Progenitor cell of endocrine pancreas (in vitro differentiated cells): Measurements from ENCODE around the gene IYD. TPM values are rescaled to one million over a fixed set of nuclear protein-coding genes. Genes with fewer than 3 reads are reported as not detected.

ENCODE experiments used
- DNase-seq: peaks from one replicate; pipeline ENCODE4 v3.0.0; 2021; ENCODE audit warnings: low spot score; ENCODE audit not compliant: unreplicated experiment
- H3K27ac Mint-ChIP-seq: 2 replicates; pipeline ENCODE4 v1.8.0; 2021; ENCODE audit warnings: mild to moderate bottlenecking, moderate library complexity, mixed read lengths
- H3K27me3 Mint-ChIP-seq: 2 replicates; pipeline ENCODE4 v1.8.0; 2021; ENCODE audit warnings: mixed read lengths
- H3K36me3 Mint-ChIP-seq: 2 replicates; pipeline ENCODE4 v1.8.0; 2022; ENCODE audit warnings: mixed read lengths; ENCODE audit not compliant: insufficient read depth
- H3K4me1 Mint-ChIP-seq: 2 replicates; pipeline ENCODE4 v1.8.0; 2021; ENCODE audit warnings: low read depth, mixed read lengths
- H3K4me3 Mint-ChIP-seq: 2 replicates; pipeline ENCODE4 v1.8.0; 2021; ENCODE audit warnings: low read depth, mild to moderate bottlenecking, moderate library complexity, mixed read lengths
- H3K9me3 Mint-ChIP-seq: 2 replicates; pipeline ENCODE4 v1.8.0; 2021; ENCODE audit warnings: low read depth, mixed read lengths
- total RNA-seq: library from RNA; stranded (reverse); gene quantifications from 2 replicates; pipeline ENCODE4 v1.2.1, GENCODE V29; 2021
- TF ChIP-seq, protein P1 (sequence below): fragments of 200-600 bp; sonication (generic); IDR thresholded peaks from one replicate; pipeline ENCODE4 v1.5.0; 2021; ENCODE audit warnings: antibody characterized with exemption, mild to moderate bottlenecking; ENCODE audit not compliant: unreplicated experiment

Gene IYD
- total RNA-seq, 1 donor from 2014 or later, result 0.22 TPM

GRCh38 chr6:150332939-150333584 lies 35.8 kb upstream of the IYD start:
- Mint-ChIP-seq H3K27me3 (peaks cover 6% of the 10 kb centered on the region), H3K4me1 (no peaks in the 10 kb centered on the region), H3K36me3 (no peaks in the 10 kb centered on the region), H3K4me3 (no peak overlapping the region), H3K27ac (no peak overlapping the region), H3K9me3 (peaks cover 5% of the 10 kb centered on the region)
- TF ChIP-seq, protein P1, sequence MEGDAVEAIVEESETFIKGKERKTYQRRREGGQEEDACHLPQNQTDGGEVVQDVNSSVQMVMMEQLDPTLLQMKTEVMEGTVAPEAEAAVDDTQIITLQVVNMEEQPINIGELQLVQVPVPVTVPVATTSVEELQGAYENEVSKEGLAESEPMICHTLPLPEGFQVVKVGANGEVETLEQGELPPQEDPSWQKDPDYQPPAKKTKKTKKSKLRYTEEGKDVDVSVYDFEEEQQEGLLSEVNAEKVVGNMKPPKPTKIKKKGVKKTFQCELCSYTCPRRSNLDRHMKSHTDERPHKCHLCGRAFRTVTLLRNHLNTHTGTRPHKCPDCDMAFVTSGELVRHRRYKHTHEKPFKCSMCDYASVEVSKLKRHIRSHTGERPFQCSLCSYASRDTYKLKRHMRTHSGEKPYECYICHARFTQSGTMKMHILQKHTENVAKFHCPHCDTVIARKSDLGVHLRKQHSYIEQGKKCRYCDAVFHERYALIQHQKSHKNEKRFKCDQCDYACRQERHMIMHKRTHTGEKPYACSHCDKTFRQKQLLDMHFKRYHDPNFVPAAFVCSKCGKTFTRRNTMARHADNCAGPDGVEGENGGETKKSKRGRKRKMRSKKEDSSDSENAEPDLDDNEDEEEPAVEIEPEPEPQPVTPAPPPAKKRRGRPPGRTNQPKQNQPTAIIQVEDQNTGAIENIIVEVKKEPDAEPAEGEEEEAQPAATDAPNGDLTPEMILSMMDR, result no peak
- no peak for DNase-seq

GRCh38 chr6:150333585-150333941 lies 35.2 kb upstream of the IYD start:
- Mint-ChIP-seq H3K36me3 (no peaks in the 10 kb centered on the region), H3K9me3 (peaks cover 5% of the 10 kb centered on the region), H3K27me3 (peaks cover 6% of the 10 kb centered on the region), H3K4me1 (no peaks in the 10 kb centered on the region), H3K27ac (no peak overlapping the region), H3K4me3 (no peak overlapping the region)
- TF ChIP-seq, protein P1, result no peak
- no peak for DNase-seq

- no peak overlapping the region for H3K4me3 Mint-ChIP-seq
- H3K27ac Mint-ChIP-seq, result no peak overlapping the region
- DNase-seq, result peak; percentile 22
Measured at GRCh38 chr6:150334790-150335783, 33.7 kb upstream of the IYD start.

GRCh38 chr6:150336299-150336698 lies 32.5 kb upstream of the IYD start:
- DNase-seq, result no peak
- peaks cover 7% of the 10 kb centered on the region for H3K27me3 Mint-ChIP-seq

More at GRCh38 chr6:150334790-150335783, 33.7 kb upstream of the IYD start:
- H3K9me3 Mint-ChIP-seq, result peaks cover 5% of the 10 kb centered on the region
- TF ChIP-seq, protein P1, result peak; percentile 89
- no peaks in the 10 kb centered on the region for H3K36me3 Mint-ChIP-seq
- H3K27me3 Mint-ChIP-seq, result peaks cover 9% of the 10 kb centered on the region
- H3K4me1 Mint-ChIP-seq, result no peaks in the 10 kb centered on the region

GRCh38 chr6:150336708-150337107 lies 32.1 kb upstream of the IYD start:
- H3K4me3 Mint-ChIP-seq, result no peak overlapping the region

More at GRCh38 chr6:150336299-150336698, 32.5 kb upstream of the IYD start:
- Mint-ChIP-seq H3K27ac (no peak overlapping the region), H3K36me3 (no peaks in the 10 kb centered on the region), H3K9me3 (peaks cover 5% of the 10 kb centered on the region), H3K4me3 (no peak overlapping the region), H3K4me1 (no peaks in the 10 kb centered on the region)
- TF ChIP-seq, protein P1, result no peak

More at GRCh38 chr6:150336708-150337107, 32.1 kb upstream of the IYD start:
- peaks cover 6% of the 10 kb centered on the region for H3K27me3 Mint-ChIP-seq
- no peak overlapping the region for H3K27ac Mint-ChIP-seq
- TF ChIP-seq, protein P1, result no peak
- no peaks in the 10 kb centered on the region for H3K4me1 Mint-ChIP-seq
- H3K9me3 Mint-ChIP-seq, result peaks cover 5% of the 10 kb centered on the region
- no peak for DNase-seq
- H3K36me3 Mint-ChIP-seq, result no peaks in the 10 kb centered on the region
